ENCODE measurements around the gene MRPS17.

- TF ChIP-seq CTCF (IDR thresholded peaks at IDR 0.05): no peak
- no peak for TF ChIP-seq POLR2AphosphoS5 (IDR thresholded peaks at IDR 0.05)
- no peak for TF ChIP-seq POLR2A (IDR thresholded peaks at IDR 0.05; ENCODE audit: low read depth)
Observed at GRCh38 chr7:55931421-55932151, 20.1 kb upstream of the MRPS17 start.

Data from esophagus muscularis mucosa (tissue), 3 donors.